ENCODE results near the gene PHF10.

PHF10 gene

DNA sequence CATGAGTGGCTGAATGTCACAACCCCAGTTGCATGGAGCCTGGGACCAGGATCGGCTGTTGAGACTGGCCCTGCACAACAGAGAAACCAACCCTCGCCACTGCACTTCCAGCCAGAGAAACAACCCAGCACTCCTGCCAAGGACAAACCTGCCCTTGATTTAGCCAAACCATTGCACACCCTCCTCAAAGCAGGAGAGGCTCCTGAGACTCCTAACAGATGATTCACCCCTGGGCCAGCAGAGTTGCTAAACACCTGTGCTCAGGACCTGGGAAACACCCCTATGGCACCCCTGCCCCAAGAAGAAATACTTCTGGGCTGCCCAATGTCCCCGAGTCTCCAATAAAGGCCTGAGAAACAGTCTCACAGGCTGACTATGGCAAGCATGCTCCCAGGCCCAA, 40.2 kb downstream of the PHF10 start:
- TF ChIP-seq, protein P1, sequence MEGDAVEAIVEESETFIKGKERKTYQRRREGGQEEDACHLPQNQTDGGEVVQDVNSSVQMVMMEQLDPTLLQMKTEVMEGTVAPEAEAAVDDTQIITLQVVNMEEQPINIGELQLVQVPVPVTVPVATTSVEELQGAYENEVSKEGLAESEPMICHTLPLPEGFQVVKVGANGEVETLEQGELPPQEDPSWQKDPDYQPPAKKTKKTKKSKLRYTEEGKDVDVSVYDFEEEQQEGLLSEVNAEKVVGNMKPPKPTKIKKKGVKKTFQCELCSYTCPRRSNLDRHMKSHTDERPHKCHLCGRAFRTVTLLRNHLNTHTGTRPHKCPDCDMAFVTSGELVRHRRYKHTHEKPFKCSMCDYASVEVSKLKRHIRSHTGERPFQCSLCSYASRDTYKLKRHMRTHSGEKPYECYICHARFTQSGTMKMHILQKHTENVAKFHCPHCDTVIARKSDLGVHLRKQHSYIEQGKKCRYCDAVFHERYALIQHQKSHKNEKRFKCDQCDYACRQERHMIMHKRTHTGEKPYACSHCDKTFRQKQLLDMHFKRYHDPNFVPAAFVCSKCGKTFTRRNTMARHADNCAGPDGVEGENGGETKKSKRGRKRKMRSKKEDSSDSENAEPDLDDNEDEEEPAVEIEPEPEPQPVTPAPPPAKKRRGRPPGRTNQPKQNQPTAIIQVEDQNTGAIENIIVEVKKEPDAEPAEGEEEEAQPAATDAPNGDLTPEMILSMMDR (conservative IDR thresholded peaks at IDR 0.05; ENCODE audit: low read length) = no peak
- no peak overlapping the region for H3K4me3 ChIP-seq (ENCODE audit: low read length)
- DNase-seq (ENCODE audit: low read depth) = no peak

DNA sequence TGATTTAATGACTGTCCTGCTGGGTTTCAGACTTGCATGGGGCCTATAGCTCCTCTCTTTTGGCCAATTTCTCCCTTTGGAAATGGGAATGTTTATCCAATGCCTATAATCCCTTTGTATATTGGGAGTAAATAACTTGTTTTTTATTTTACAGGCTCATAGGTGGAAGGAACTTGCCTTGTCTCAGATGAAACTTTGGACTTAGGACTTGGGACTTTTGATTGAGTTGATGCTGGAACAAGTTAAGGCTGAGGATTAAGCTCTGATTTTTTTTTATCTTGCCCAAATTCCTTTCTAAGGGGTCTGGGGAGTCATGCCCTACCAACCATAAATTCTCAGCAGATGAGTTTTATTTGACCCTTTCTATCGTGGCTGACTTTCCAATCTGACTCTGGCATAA, 46.0 kb downstream of the PHF10 start:
- TF ChIP-seq, protein P1 (conservative IDR thresholded peaks at IDR 0.05; ENCODE audit: low read length) = no peak
- DNase-seq (ENCODE audit: low read depth) = no peak
- no peak overlapping the region for H3K4me3 ChIP-seq (ENCODE audit: low read length)

DNA sequence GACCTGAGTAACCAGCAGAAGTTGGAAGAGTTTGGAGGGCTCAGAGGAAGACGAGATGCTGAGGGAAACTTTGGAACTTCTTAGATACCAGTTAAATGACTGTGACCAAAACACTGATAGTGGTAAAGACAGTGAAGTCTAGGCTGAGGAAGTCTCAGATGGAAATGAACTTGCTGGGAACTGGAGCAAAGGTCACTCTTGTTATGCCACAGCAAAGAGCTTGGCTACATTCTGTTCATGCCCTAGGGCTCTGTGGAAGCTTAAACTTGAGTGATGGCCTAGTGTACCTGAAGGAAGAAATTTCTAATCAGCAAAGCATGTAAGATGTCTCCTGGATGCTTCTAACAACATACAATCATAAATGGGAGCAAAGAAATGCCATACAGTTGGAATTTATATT, 47.2 kb downstream of the PHF10 start:
- DNase-seq (ENCODE audit: low read depth) = no peak
- H3K4me3 ChIP-seq (ENCODE audit: low read length) = no peak overlapping the region
- TF ChIP-seq, protein P1 (conservative IDR thresholded peaks at IDR 0.05; ENCODE audit: low read length) = no peak

DNA sequence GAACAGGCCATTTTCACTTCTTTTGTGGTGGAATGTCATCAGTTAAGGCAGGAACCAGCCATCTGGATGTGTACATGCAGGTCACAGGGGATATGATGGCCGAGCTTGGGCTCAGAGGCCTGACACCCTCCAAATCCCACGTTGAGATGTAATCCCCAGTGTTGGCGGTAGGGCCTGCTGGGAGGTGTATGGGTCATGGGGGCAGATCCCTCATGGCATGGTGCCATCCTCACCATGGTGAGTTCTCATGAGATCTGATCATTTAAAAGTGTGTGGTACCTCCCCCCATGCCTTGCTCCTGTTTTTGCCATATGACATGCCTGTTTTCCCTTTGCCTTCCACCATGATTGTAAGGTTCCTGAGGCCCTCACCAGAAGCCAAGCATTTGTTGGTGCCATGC, 49.3 kb downstream of the PHF10 start:
- no peak for DNase-seq (ENCODE audit: low read depth)
- no peak overlapping the region for H3K4me3 ChIP-seq (ENCODE audit: low read length)
- TF ChIP-seq, protein P1 (conservative IDR thresholded peaks at IDR 0.05; ENCODE audit: low read length) = no peak

DNA sequence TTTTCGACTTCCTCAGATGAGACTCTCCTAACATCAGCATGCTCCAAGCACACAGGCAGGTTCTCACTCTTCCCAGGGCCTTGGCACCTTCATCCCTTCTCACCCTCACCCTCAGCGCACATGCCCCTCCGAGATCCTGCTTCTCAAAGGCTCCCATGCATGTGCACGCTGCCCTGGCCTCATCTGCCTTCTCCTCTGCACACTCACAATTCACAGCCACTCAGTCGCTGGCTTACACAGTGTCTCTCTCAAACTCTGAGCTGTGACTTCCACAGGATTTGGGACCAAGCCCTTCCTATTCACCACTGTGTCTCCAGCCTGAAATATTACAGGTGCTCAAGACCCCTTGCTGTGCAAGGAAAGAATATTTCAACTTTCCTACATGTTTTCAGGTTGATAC, 52.7 kb downstream of the PHF10 start:
- TF ChIP-seq, protein P1 (conservative IDR thresholded peaks at IDR 0.05; ENCODE audit: low read length) = no peak
- H3K4me3 ChIP-seq (ENCODE audit: low read length) = no peak overlapping the region
- no peak for DNase-seq (ENCODE audit: low read depth)

DNA sequence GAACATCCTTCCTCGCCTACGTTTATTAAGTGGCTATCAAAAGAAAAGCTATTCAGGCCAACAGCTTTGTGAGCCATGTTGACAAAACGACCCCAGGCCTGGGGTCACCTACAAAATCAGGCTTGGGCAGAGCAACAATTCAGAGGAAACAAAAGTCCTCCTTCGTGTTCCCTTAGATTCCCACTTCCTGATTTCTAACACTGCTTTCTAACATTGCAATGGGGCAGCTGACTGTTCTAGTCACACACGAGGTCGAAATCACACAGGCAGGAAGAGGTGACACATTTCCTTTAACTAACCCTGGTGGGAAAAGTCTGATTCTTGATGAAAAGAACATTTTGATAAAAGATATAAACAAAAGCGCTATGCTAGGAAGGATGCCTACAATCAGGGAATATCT, 54.4 kb downstream of the PHF10 start:
- DNase-seq (ENCODE audit: low read depth) = no peak
- no peak overlapping the region for H3K4me3 ChIP-seq (ENCODE audit: low read length)
- TF ChIP-seq, protein P1 (conservative IDR thresholded peaks at IDR 0.05; ENCODE audit: low read length) = no peak

DNA sequence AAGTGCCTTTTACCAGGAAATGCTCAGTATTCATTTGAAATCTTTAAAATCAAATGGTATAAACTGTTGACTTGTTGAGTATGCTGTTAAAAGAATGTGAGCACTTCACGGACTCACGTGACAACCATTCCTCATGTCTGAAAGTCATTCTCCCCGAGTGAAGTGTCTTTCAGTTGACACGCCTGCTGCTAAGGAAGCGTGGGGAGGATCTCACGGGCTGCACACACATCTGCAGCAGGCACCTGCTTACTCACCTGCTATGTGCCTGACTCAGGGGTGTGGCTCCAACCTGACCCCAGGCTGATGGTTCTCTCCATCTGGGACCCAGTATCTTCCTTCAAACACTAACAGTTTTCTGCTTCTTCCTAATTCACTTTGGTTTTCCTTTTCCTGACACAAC, 55.2 kb downstream of the PHF10 start:
- TF ChIP-seq, protein P1 (conservative IDR thresholded peaks at IDR 0.05; ENCODE audit: low read length) = no peak
- DNase-seq (ENCODE audit: low read depth) = no peak

More for the DNA sequence above, 55.2 kb downstream of the PHF10 start:
- H3K4me3 ChIP-seq (ENCODE audit: low read length) = no peak overlapping the region
